Liver (tissue), 3 donors: ENCODE results near the gene CALML3.

Experiments used
- ATF3 ChIP-seq: IDR thresholded peaks from 2 replicates; pipeline ENCODE4 v1.6.1; 2016; ENCODE audit warnings: antibody characterized with exemption
- CTCF ChIP-seq: fragments of 150-350 bp; IDR thresholded peaks from 2 replicates; pipeline ENCODE4 v1.5.1; 2017; ENCODE audit warnings: improper control_type of control experiment, low read depth, low read length; ENCODE audit not compliant: missing input control
- EGR1 ChIP-seq, 2 donors: IDR thresholded peaks; 2 replicates each; pipeline ENCODE4 v1.6.1; 2016 to 2018; ENCODE audit warnings: antibody characterized with exemption in 2 of 2, low read depth in 2 of 2
- GABPA ChIP-seq, 2 donors: IDR thresholded peaks in 1 of 2; conservative IDR thresholded peaks in 1 of 2; 2 replicates each; pipeline ENCODE4 v1.6.1; 2016; ENCODE audit warnings: antibody characterized with exemption in 2 of 2, mild to moderate bottlenecking in 1 of 2, moderate library complexity in 1 of 2
- HNF4A ChIP-seq, 2 donors: conservative IDR thresholded peaks; 2 replicates each; pipeline ENCODE4 v1.6.1; 2016; ENCODE audit warnings: antibody characterized with exemption in 2 of 2, mild to moderate bottlenecking in 2 of 2
- JUND ChIP-seq, 2 donors: IDR thresholded peaks; 2 replicates each; pipeline ENCODE4 v1.6.1; 2016; ENCODE audit warnings: antibody characterized with exemption in 2 of 2
- MAX ChIP-seq: IDR thresholded peaks from 2 replicates; pipeline ENCODE4 v1.6.1; 2016; ENCODE audit warnings: antibody characterized with exemption
- NR2F2 ChIP-seq: IDR thresholded peaks from 2 replicates; pipeline ENCODE4 v1.6.1; 2016; ENCODE audit warnings: antibody characterized with exemption
- RAD21 ChIP-seq, 2 donors: IDR thresholded peaks; 2 replicates each; pipeline ENCODE4 v1.6.1; 2016; ENCODE audit warnings: antibody characterized with exemption in 2 of 2, mild to moderate bottlenecking in 2 of 2
- REST ChIP-seq: IDR thresholded peaks from 2 replicates; pipeline ENCODE4 v1.6.1; 2016; ENCODE audit warnings: antibody characterized with exemption, mild to moderate bottlenecking
- SP1 ChIP-seq: IDR thresholded peaks from 2 replicates; pipeline ENCODE4 v1.6.1; 2018; ENCODE audit warnings: antibody characterized with exemption, mild to moderate bottlenecking
- TAF1 ChIP-seq: conservative IDR thresholded peaks from 2 replicates; pipeline ENCODE4 v1.6.1; 2016; ENCODE audit warnings: antibody characterized with exemption, mild to moderate bottlenecking
- YY1 ChIP-seq: IDR thresholded peaks from 2 replicates; pipeline ENCODE4 v1.6.1; 2016; ENCODE audit warnings: antibody characterized with exemption, mild to moderate bottlenecking
- ZBTB33 ChIP-seq: IDR thresholded peaks from 2 replicates; pipeline ENCODE4 v1.6.1; 2016; ENCODE audit warnings: antibody characterized with exemption
- donor health status: healthy.
- donor health status: healthy.

- TF ChIP-seq RAD21 (IDR thresholded peaks at IDR 0.05) (no peak), TAF1 (no peak), CTCF (no peak), MAX (no peak), SP1 (no peak), EGR1 (IDR thresholded peaks at IDR 0.05; ENCODE audit: low read depth in 2 of 2) (no peak), ZBTB33 (no peak), REST (no peak), YY1 (no peak), ATF3 (no peak), JUND (IDR thresholded peaks at IDR 0.05) (no peak), HNF4A (conservative IDR thresholded peaks at IDR 0.05) (peak in 1 of 2 donors; percentile 12), GABPA (IDR thresholded peaks at IDR 0.05 in 1 of 2, conservative IDR thresholded peaks at IDR 0.05 in 1 of 2) (no peak), NR2F2 (no peak)
Measured at GRCh38 chr10:5493691-5494090, 31.1 kb upstream of the CALML3 start.
